ENCODE data around the gene KIF12.

GRCh38 chr9:114088571-114089170, 10.4 kb downstream of the KIF12 start:
- TF ChIP-seq, protein P1, sequence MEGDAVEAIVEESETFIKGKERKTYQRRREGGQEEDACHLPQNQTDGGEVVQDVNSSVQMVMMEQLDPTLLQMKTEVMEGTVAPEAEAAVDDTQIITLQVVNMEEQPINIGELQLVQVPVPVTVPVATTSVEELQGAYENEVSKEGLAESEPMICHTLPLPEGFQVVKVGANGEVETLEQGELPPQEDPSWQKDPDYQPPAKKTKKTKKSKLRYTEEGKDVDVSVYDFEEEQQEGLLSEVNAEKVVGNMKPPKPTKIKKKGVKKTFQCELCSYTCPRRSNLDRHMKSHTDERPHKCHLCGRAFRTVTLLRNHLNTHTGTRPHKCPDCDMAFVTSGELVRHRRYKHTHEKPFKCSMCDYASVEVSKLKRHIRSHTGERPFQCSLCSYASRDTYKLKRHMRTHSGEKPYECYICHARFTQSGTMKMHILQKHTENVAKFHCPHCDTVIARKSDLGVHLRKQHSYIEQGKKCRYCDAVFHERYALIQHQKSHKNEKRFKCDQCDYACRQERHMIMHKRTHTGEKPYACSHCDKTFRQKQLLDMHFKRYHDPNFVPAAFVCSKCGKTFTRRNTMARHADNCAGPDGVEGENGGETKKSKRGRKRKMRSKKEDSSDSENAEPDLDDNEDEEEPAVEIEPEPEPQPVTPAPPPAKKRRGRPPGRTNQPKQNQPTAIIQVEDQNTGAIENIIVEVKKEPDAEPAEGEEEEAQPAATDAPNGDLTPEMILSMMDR (conservative IDR thresholded peaks at IDR 0.05 in 1 of 2, IDR thresholded peaks at IDR 0.05 in 1 of 2; ENCODE audit: low read depth in 1 of 2, low read length in 2 of 2): no peak
- no peak for TF ChIP-seq EZH2 (IDR thresholded peaks at IDR 0.05; ENCODE audit: low read length, missing control alignments)

Data from fibroblast of lung (primary cell).